ENCODE measurements around the gene RSPRY1. TPM values are rescaled to one million over a fixed set of nuclear protein-coding genes. Genes with fewer than 3 reads are reported as not detected.
"Not testable (repeated sequence)": the region's sequence is repeated elsewhere in the genome, so short reads cannot be mapped to it uniquely, and the experiment has no call there.

RSPRY1 gene
- total RNA-seq, 4 donors from 2014 or later = 20.4 to 28.5 (median 24.6) TPM

DNA sequence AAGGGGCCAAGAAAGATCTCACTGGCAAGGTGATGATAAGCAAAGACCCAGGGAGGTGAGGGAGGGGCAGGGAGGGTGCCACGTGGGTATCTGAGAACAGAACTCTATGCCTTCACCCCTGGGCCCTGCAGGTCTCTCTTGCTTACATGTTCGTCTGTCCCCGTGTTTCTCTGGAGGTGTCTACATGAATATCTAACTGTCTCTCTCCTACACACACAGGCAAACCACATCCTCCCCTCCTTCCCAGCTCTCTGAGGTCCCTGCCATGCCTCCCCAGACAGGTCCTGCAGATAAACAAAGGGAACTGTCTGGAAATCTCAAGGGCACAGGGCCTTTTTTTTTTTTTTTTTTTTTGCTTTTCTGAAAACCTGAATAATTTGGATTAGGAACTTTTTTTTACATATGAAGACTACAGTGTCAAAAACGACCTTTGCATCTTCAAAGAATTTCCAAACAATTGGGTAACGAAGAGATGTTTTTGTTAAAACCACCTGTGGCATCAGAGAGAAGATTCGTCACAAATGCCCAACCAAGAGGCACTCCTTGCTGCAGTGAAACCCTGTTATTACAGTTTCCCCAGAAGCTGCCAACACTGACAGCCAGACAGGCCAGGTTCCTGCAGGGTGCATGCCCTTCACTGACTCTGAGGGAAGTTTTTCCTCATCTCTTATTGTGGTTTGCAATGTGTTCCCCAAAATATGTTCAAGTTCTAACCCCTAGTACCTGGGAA is 80.6 kb downstream of the RSPRY1 start:
- H3K27ac ChIP-seq = peak overlapping the region; percentile 53 to 92 (median 84)
- no peaks in the 10 kb centered on the region for H3K9me3 ChIP-seq
- WGBS, 2 donors = 41% methylated on average over 6 of the region's 6 CpGs

DNA sequence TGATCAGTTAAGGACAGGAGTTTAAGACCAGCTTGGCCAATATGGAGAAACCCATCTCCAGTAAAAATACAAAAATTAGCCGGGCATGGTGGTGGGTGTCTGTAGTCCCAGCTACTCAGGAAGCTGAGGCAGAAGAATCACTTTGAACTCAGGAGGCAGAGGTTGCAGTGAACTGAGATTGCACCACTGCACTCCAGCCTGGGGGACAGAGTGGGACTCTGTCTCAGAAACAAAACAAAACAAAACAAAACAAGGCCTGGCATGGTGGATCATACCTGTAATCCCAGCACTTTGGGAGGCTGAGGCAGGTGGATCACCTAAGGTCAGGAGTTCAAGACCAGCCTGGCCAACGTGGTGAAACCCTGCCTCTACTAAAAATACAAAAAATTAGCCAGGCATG is 81.2 kb downstream of the RSPRY1 start:
- not testable (repeated sequence) for H3K4me3 ChIP-seq; DNase-seq (ENCODE audit: low spot score in 2 of 2); H3K36me3 ChIP-seq; H3K27me3 ChIP-seq; H3K9me3 ChIP-seq
- peak overlapping the region; percentile 53 to 92 (median 84) for H3K27ac ChIP-seq
- 33 to 37% methylated on average over 2 of the region's 2 CpGs for WGBS, 2 donors
- H3K4me1 ChIP-seq = peaks cover 6 to 92% (median 38%) of the 10 kb centered on the region in 4 donors

More for the DNA sequence above, 80.6 kb downstream of the RSPRY1 start:
- DNase-seq (ENCODE audit: low spot score in 2 of 2) = no peak
- no peaks in the 10 kb centered on the region for H3K36me3 ChIP-seq
- H3K27me3 ChIP-seq = no peaks in the 10 kb centered on the region
- TF ChIP-seq, protein P1, sequence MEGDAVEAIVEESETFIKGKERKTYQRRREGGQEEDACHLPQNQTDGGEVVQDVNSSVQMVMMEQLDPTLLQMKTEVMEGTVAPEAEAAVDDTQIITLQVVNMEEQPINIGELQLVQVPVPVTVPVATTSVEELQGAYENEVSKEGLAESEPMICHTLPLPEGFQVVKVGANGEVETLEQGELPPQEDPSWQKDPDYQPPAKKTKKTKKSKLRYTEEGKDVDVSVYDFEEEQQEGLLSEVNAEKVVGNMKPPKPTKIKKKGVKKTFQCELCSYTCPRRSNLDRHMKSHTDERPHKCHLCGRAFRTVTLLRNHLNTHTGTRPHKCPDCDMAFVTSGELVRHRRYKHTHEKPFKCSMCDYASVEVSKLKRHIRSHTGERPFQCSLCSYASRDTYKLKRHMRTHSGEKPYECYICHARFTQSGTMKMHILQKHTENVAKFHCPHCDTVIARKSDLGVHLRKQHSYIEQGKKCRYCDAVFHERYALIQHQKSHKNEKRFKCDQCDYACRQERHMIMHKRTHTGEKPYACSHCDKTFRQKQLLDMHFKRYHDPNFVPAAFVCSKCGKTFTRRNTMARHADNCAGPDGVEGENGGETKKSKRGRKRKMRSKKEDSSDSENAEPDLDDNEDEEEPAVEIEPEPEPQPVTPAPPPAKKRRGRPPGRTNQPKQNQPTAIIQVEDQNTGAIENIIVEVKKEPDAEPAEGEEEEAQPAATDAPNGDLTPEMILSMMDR (IDR thresholded peaks at IDR 0.05) = no peak
- TF ChIP-seq EP300 (IDR thresholded peaks at IDR 0.05) (no peak), POLR2A (IDR thresholded peaks at IDR 0.05) (no peak)
- H3K4me1 ChIP-seq = peaks cover 6 to 90% (median 39%) of the 10 kb centered on the region in 4 donors
- peak overlapping the region in 3 of 4 donors; percentile 0 to 29 (median 19) for H3K4me3 ChIP-seq

DNA sequence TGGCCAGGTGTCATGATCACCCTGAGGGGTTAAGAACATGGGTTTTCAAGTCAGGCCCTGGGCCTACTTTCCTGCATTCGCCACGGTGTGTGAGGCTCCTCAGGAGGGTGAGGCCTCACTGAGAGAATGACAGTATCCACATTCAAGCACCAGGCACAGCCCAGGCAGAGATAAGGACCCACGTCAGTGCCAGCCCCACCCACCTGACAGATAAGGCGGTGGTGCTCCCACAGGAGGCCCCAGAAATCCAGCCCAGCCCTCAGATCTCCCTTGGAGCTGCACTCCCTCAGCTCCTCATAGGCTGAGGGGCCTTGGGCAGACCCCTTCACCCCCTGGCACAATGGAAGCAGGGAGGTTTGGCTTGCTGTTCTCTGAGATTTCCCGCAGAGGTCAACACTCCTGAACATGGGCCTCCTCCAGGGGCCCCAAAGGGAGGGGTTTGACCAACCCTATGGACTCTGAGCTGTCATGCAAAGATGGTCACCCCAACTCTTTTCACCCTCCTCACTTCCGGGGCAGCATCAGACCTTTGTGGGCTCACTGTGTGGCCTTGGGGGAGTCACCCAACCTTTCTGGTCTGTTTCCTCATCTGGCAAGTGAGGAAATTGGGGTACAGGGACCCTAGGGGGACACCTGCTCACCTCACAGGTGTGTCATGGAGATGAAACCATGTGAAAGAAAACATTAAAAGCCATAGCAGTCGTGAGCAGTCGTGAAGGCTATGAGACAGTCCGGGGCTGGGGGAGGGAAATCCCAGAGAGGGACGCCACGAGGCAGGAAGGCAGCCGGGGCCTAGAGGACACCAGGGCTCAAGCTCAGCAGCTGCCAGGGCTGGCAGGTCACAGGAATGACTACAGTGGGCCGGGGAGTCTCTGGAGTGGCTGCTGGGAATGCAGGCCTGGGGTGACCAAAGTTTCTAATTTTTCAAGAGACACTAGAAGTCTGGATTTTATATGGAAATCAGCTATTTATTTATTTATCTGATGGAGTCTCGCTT is 83.0 kb downstream of the RSPRY1 start:
- TF ChIP-seq POLR2A (IDR thresholded peaks at IDR 0.05) (no peak), EP300 (IDR thresholded peaks at IDR 0.05) (no peak)
- TF ChIP-seq, protein P1 (IDR thresholded peaks at IDR 0.05) = no peak
- Histone ChIP-seq H3K4me1 (peaks cover 6 to 92% (median 34%) of the 10 kb centered on the region in 4 donors), H3K4me3 (no peak overlapping the region), H3K9me3 (no peaks in the 10 kb centered on the region), H3K27ac (peak overlapping the region; percentile 62 to 92 (median 84)), H3K36me3 (no peaks in the 10 kb centered on the region), H3K27me3 (no peaks in the 10 kb centered on the region)
- DNase-seq (ENCODE audit: low spot score in 2 of 2) = no peak
- WGBS, 2 donors = 46 to 55% methylated on average over 12 to 13 of the region's 14 CpGs

DNA sequence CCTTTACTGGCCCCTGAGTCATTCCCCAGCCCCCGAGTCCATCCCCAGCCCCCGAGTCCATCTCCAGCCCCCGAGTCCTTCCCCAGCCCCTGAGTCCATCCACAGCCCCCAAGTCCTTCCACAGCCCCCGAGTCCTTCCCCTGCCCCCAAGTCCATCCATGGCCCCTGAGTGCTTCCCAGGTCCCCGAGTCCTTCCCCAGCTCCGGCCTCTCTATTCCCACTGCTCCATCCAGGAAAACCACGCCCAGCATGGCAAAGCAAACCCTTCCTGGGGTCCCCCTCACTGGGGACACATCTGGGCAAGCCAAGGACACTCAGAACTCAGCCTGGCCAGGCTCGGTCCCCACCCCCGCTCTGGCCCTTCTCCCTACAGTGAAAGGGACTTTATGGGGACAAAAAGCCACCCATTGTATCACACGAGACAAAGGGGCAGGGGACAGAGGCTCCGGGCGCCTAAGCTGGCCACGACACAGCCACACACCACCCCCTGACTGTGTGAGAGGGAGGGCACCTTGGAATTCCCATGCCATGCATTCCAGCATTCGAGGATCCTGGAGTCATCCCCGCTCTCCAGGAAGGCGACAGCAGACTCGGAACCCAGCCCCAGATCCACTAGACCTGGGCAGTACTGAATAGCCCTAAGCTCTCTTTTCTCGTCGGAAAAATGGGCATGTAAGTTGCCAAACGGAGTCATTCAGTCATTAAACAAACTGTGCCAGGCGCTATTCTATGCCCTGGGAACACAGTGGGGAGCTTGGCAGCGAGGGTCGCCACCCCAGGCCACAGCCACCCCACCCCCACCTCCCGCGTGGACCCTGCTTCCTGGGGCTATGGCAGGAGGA is 84.3 kb downstream of the RSPRY1 start:
- TF ChIP-seq POLR2A (IDR thresholded peaks at IDR 0.05) (peak in 1 of 2 donors; percentile 18), EP300 (IDR thresholded peaks at IDR 0.05) (peak; percentile 43 to 87)
- TF ChIP-seq, protein P1 (IDR thresholded peaks at IDR 0.05) = no peak
- peaks cover 6 to 87% (median 34%) of the 10 kb centered on the region in 4 donors for H3K4me1 ChIP-seq
- no peaks in the 10 kb centered on the region for H3K27me3 ChIP-seq
- no peaks in the 10 kb centered on the region for H3K36me3 ChIP-seq
- H3K27ac ChIP-seq = peak overlapping the region; percentile 52 to 92 (median 84)
- DNase-seq (ENCODE audit: low spot score in 2 of 2) = no peak
- H3K4me3 ChIP-seq = peak overlapping the region in 1 of 4 donors; percentile 5
- H3K9me3 ChIP-seq = no peaks in the 10 kb centered on the region
- 52 to 62% methylated on average over 19 to 25 of the region's 25 CpGs for WGBS, 2 donors

DNA sequence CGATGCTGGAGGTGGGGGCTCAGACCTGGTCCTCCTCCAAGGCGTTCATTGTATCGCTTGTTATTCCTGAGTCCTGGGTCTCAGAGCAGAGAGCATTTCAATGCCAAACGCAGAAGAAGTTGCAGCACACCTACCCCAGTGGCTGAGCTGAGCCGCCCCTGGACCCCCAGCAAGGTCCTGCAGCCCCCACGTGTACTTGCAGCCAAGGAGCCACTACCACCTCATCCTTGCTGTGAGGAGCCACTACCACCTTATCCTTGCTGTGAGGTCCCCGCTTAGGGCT is 84.9 kb downstream of the RSPRY1 start:
- TF ChIP-seq, protein P1 (IDR thresholded peaks at IDR 0.05) = no peak
- Histone ChIP-seq H3K27ac (peak overlapping the region; percentile 52 to 92 (median 84)), H3K9me3 (no peaks in the 10 kb centered on the region), H3K36me3 (no peaks in the 10 kb centered on the region), H3K27me3 (no peaks in the 10 kb centered on the region), H3K4me1 (peaks cover 6 to 86% (median 34%) of the 10 kb centered on the region in 4 donors), H3K4me3 (no peak overlapping the region)
- WGBS, 2 donors = 75% methylated on average over 7 of the region's 7 CpGs
- DNase-seq (ENCODE audit: low spot score in 2 of 2) = no peak

All from tibial nerve (tissue), 4 donors.